ENCODE measurements around the gene TTYH3.

TTYH3 gene

DNA sequence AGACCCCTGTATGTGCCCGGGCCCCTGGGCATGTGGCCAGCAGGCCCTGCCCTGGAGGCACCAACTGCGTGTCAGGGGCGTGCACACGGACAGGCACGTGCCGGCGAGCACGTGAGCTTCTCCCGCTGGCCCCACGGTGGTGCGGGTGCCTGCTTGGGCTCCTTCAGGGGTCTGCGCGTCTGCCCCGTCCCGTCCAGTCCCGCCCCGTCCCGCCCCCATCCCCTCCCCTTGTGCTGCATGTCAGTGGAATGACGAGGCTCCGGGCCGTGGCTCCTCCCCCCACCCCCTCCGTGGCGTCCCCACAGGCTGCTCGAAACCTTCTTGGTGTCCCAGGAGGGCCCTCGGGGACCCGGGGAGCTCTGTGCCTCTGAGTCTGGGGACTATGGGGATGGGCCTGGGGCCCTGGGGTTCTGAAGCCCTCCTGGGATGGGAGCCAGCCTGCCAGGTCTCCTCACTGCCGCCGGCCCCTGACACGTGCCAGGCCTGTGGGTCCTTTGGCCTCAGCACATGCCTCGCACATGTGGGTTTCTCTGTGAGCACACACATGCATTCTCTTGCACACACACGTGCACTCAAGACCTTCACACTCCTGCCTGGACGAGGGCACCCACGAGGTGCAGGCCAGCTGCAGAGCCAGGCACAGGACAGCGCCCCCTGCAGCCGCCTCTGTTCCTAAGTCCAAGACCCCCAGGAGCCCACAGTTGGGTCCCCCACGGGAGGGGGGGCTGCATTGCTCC is 28.7 kb downstream of the TTYH3 start:
- H3K4me1 ChIP-seq (ENCODE audit: control insufficient read depth, low read depth, low read length) = no peaks in the 10 kb centered on the region
- no peak overlapping the region for H3K9ac ChIP-seq (ENCODE audit: low read length)
- no peaks in the 10 kb centered on the region for H3K27me3 ChIP-seq (ENCODE audit: control insufficient read depth, insufficient read depth, low read length)
- no peak overlapping the region for H3K27ac ChIP-seq (ENCODE audit: low read length)
- no peak overlapping the region for H3K4me3 ChIP-seq (ENCODE audit: low read length)
- no peaks in the 10 kb centered on the region for H3K9me3 ChIP-seq (ENCODE audit: control insufficient read depth, low read depth, low read length)
- H3K36me3 ChIP-seq (ENCODE audit: control insufficient read depth, low read depth, low read length) = peaks cover 18% of the 10 kb centered on the region

DNA sequence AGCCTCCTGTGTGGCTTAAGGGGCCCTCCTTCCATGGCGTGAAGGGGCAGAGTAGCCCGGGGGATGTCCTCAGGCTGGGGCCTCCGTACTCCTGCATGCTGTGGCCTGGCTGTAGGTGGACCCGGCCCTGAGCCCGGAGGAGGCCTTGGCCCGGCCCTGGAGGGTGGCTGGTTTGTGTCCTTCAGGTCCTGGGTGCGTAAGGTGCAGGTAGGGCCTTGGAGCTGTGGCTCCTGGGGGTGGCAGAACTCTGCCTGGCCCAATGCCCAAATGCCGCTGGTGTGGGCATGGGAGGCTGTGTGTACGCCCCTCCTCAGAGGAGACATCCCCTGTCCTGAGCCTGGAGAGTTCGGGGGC is 29.3 kb downstream of the TTYH3 start:
- Histone ChIP-seq H3K4me1 (ENCODE audit: control insufficient read depth, low read depth, low read length) (no peaks in the 10 kb centered on the region), H3K9me3 (ENCODE audit: control insufficient read depth, low read depth, low read length) (no peaks in the 10 kb centered on the region), H3K9ac (ENCODE audit: low read length) (no peak overlapping the region), H3K4me3 (ENCODE audit: low read length) (no peak overlapping the region), H3K27me3 (ENCODE audit: control insufficient read depth, insufficient read depth, low read length) (no peaks in the 10 kb centered on the region), H3K36me3 (ENCODE audit: control insufficient read depth, low read depth, low read length) (peaks cover 18% of the 10 kb centered on the region), H3K27ac (ENCODE audit: low read length) (no peak overlapping the region)

DNA sequence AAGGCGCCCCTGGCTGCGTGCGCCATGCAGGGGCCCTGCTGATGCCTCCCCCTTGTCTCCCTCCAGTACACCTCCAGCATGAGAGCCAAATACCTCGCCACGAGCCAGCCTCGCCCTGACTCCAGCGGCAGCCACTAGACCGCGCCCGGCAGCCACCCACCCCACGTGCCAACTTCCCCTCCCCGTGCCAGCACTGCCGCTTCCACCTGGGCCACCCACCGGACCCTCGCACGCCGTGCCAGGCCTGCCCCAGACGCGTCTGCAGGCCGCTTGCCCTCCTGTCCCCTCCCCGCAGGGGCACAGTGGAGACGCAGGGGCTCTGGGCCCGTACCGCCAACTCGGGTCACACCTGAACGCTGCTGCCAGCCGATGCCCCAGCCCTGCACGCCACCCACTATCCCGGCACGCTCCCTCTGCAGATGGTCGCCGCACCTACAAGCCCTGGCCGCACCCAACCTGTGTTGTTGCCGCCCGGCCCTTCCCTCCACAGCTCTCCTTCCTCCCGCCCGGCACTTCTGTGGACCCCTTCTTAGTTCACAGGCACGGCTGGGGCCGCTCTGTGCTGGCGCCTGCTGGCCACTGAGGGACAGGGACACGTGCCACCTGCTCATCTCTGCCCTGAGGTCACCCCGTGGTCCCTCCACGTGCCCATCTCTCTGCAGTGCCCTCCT is 30.0 kb downstream of the TTYH3 start:
- Histone ChIP-seq H3K9me3 (ENCODE audit: control insufficient read depth, low read depth, low read length) (no peaks in the 10 kb centered on the region), H3K36me3 (ENCODE audit: control insufficient read depth, low read depth, low read length) (peaks cover 18% of the 10 kb centered on the region), H3K27me3 (ENCODE audit: control insufficient read depth, insufficient read depth, low read length) (no peaks in the 10 kb centered on the region), H3K9ac (ENCODE audit: low read length) (no peak overlapping the region), H3K4me1 (ENCODE audit: control insufficient read depth, low read depth, low read length) (no peaks in the 10 kb centered on the region), H3K27ac (ENCODE audit: low read length) (no peak overlapping the region), H3K4me3 (ENCODE audit: low read length) (no peak overlapping the region)

DNA sequence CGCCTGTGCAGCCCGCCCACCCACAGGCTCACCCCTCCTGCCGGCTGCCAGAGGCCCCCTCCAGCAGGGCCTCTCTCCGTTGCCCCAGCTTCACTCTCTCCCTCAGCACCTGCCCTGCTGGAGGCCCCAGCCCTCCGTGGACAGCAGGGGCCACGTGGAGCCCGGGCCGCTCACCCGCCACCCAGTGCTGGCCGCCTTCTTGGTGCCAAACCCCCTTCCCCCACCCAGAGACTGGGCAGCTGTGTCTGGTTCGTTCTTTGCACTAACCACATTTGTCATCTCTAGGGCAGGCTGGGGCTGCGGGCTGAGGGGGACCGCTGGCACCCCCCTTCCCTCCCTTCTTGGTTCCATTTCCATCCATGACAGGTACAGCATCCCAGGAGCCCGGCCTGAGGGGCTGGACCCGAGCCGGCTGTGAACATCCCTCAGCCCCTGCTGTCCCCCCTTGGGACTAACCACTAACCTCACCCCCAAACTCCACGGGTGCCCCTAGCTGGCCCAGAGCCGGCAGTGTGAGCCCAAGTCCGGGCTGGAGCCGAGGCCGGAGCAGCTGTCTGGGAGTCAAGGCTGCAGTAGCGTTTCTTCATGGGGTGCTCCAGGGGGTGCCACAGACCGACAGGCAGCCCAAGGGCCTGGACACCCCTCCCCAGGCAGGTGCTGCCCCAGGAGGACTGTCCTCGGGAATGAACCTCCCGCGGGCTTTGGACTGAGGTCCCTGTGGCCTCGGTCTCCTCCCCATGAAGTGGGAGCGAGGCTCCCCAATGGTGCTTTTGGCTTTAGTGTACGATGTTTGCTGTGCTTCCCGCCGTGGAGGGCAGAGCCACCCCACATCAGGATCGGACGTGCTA is 30.7 kb downstream of the TTYH3 start:
- no peak overlapping the region for H3K27ac ChIP-seq (ENCODE audit: low read length)
- H3K4me3 ChIP-seq (ENCODE audit: low read length) = no peak overlapping the region
- H3K9ac ChIP-seq (ENCODE audit: low read length) = no peak overlapping the region
- peaks cover 13% of the 10 kb centered on the region for H3K36me3 ChIP-seq (ENCODE audit: control insufficient read depth, low read depth, low read length)
- H3K27me3 ChIP-seq (ENCODE audit: control insufficient read depth, insufficient read depth, low read length) = no peaks in the 10 kb centered on the region
- no peaks in the 10 kb centered on the region for H3K9me3 ChIP-seq (ENCODE audit: control insufficient read depth, low read depth, low read length)
- no peaks in the 10 kb centered on the region for H3K4me1 ChIP-seq (ENCODE audit: control insufficient read depth, low read depth, low read length)

DNA sequence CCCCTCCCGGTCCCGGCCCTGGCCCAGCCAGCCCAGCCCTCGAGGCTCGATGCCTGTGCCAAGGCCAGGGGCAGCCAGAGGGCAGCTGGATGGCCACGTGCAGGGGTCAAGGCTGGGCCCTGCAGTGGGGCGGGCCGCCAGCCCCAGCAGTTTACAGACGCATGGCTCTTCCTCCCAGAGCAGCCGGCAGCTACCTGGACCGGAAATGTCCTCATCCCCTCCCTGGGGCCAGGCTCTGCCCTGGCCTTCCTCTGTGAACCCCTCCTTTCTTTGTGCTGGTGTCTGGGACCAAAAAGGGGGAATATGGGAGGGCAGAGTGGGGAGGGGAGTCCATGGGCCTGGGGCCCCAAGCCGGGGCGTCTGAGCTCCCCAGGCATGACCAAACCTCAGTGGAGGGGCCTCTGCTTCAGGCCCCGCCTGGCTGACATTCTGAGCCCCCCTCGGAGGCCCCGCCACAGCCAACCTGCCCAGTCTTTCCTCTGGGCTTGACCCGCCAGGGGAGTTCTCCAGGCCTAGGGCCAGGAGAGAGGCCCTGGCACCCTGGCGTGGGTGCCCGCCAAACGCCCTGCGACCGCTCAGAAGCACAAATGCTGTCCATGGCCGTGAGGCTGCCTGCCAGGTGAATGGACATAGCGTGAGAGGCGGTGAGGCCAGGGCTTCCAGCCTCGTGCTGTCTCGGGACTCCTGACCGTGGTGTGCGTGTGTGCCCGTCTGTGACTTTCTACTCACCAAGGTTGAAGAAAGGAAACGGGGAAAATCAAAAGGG is 31.5 kb downstream of the TTYH3 start:
- no peaks in the 10 kb centered on the region for H3K27me3 ChIP-seq (ENCODE audit: control insufficient read depth, insufficient read depth, low read length)
- no peaks in the 10 kb centered on the region for H3K9me3 ChIP-seq (ENCODE audit: control insufficient read depth, low read depth, low read length)
- H3K36me3 ChIP-seq (ENCODE audit: control insufficient read depth, low read depth, low read length) = peaks cover 6% of the 10 kb centered on the region
- no peaks in the 10 kb centered on the region for H3K4me1 ChIP-seq (ENCODE audit: control insufficient read depth, low read depth, low read length)
- no peak overlapping the region for H3K9ac ChIP-seq (ENCODE audit: low read length)
- H3K4me3 ChIP-seq (ENCODE audit: low read length) = no peak overlapping the region
- H3K27ac ChIP-seq (ENCODE audit: low read length) = no peak overlapping the region

DNA sequence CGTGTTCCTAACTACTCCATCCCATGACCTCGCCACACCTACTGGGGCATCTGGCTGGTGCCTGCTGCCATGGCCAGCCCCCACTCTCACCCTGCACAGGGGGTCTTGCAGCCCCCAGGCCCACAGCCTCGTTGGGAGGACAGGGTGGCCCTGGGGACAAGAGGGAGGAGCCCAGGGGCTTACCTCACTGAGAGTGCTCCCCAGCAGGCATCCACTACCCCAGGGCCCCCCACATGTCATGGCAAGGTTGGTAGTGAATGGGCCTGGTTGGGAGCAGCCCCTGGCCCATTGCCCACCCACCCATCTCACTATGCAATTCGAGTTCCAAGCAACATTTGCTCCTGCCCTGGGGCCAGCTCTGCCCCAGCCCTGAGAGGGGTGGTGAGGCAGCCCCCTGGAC is 32.2 kb downstream of the TTYH3 start:
- Histone ChIP-seq H3K27ac (ENCODE audit: low read length) (no peak overlapping the region), H3K4me1 (ENCODE audit: control insufficient read depth, low read depth, low read length) (no peaks in the 10 kb centered on the region), H3K4me3 (ENCODE audit: low read length) (no peak overlapping the region), H3K9me3 (ENCODE audit: control insufficient read depth, low read depth, low read length) (no peaks in the 10 kb centered on the region), H3K36me3 (ENCODE audit: control insufficient read depth, low read depth, low read length) (no peaks in the 10 kb centered on the region), H3K27me3 (ENCODE audit: control insufficient read depth, insufficient read depth, low read length) (no peaks in the 10 kb centered on the region), H3K9ac (ENCODE audit: low read length) (no peak overlapping the region)

DNA sequence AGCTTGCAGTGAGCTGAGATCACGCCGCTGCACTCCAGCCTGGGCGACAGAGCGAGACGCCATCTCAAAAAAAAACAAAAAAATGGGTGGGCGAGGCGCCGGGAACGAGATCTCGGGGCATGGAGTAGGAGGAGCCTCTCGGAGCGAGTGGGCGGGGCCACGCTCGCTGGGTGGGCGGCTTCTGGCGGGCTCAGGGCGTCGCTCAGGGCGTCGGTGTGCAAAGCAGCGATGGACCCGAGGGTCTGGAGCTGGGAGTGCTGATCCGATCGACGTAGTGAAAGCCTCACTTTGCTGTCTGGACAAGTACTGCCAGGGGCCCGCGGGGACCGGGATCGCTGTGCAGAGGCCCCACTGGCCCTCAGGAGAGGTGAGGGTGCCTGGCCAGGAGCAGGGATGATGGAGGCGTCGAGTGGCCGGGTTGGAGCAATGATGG is 33.6 kb downstream of the TTYH3 start:
- Histone ChIP-seq H3K4me3 (ENCODE audit: low read length) (no peak overlapping the region), H3K27me3 (ENCODE audit: control insufficient read depth, insufficient read depth, low read length) (no peaks in the 10 kb centered on the region), H3K36me3 (ENCODE audit: control insufficient read depth, low read depth, low read length) (no peaks in the 10 kb centered on the region), H3K27ac (ENCODE audit: low read length) (no peak overlapping the region), H3K9me3 (ENCODE audit: control insufficient read depth, low read depth, low read length) (no peaks in the 10 kb centered on the region), H3K9ac (ENCODE audit: low read length) (no peak overlapping the region), H3K4me1 (ENCODE audit: control insufficient read depth, low read depth, low read length) (no peaks in the 10 kb centered on the region)

DNA sequence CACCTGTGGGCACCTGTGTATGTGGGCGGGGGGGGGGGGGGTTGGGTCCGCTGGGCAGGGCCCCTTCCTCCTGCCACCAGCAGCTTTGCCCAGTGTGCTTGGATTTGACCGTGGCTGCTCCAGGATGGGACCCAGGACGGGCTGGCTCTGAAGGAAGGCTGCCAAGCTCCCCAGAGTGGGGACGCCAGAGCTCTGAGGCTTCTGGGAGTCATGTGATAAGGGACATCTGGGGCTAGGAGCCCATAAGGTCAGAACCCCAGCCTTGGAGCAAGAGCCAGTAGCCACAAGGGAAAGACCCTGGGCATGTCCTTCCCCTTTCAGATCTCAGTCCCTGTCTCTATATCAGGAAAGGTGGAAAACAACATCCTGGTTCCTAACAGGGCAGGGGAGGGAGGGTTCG is 34.4 kb downstream of the TTYH3 start:
- H3K36me3 ChIP-seq (ENCODE audit: control insufficient read depth, low read depth, low read length) = no peaks in the 10 kb centered on the region
- H3K4me1 ChIP-seq (ENCODE audit: control insufficient read depth, low read depth, low read length) = no peaks in the 10 kb centered on the region
- H3K27me3 ChIP-seq (ENCODE audit: control insufficient read depth, insufficient read depth, low read length) = no peaks in the 10 kb centered on the region
- H3K27ac ChIP-seq (ENCODE audit: low read length) = no peak overlapping the region
- no peak overlapping the region for H3K9ac ChIP-seq (ENCODE audit: low read length)
- H3K9me3 ChIP-seq (ENCODE audit: control insufficient read depth, low read depth, low read length) = no peaks in the 10 kb centered on the region
- H3K4me3 ChIP-seq (ENCODE audit: low read length) = no peak overlapping the region

DNA sequence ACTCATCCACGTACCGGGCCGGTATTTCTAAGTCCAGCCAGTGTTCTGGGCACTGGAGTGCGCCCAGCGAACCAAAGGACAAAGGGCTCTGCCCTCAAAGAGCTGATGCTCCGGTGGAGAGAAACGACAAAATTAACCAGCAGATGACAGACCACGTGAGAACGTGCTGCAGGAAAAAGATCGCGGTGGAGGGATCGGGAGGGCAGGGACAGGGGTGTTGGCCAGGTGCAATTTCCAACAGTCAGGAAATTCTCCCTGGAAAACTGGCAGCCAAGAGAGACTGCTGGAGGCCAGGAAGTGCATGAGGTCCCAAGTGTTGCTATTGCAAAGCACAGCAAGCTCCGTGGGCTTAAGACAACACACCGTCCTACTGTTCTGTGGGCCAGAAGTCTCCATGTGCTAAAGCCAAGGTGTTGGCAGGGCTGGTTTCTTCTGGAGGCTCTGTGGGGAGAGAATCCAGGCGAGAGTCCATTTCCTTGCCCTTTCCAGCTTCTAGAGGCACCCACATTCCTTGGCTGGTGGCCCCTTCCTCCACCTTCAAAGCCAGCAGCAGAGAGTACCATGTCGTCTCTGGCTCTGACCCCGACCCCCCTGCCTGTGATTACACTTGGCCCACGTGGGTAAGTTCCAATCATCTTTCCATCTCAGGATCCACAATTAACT is 34.9 kb downstream of the TTYH3 start:
- no peaks in the 10 kb centered on the region for H3K4me1 ChIP-seq (ENCODE audit: control insufficient read depth, low read depth, low read length)
- no peak overlapping the region for H3K27ac ChIP-seq (ENCODE audit: low read length)
- no peak overlapping the region for H3K9ac ChIP-seq (ENCODE audit: low read length)
- H3K27me3 ChIP-seq (ENCODE audit: control insufficient read depth, insufficient read depth, low read length) = no peaks in the 10 kb centered on the region
- H3K4me3 ChIP-seq (ENCODE audit: low read length) = no peak overlapping the region
- no peaks in the 10 kb centered on the region for H3K36me3 ChIP-seq (ENCODE audit: control insufficient read depth, low read depth, low read length)
- H3K9me3 ChIP-seq (ENCODE audit: control insufficient read depth, low read depth, low read length) = no peaks in the 10 kb centered on the region

DNA sequence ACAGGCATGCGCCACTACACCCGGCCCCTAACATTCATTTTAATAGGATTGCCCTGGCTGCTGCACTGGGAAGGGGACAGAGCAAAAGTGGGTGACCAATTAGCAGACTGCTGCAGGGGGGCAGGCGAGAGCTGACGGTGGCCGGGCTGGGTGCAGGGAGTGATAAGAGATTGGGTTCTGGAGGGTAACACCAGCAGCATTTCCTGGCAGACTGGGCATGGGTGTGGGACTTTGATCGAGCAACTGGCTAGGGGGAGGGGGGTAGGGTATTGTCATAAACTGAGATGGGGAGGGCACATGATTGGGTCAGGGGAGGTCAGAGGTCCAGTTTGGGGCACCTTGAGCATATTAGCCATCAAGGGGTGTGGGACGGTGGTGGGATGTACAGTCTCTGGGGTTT is 36.1 kb downstream of the TTYH3 start:
- Histone ChIP-seq H3K4me3 (ENCODE audit: low read length) (no peak overlapping the region), H3K36me3 (ENCODE audit: control insufficient read depth, low read depth, low read length) (no peaks in the 10 kb centered on the region), H3K27ac (ENCODE audit: low read length) (no peak overlapping the region), H3K9ac (ENCODE audit: low read length) (no peak overlapping the region), H3K4me1 (ENCODE audit: control insufficient read depth, low read depth, low read length) (no peaks in the 10 kb centered on the region), H3K27me3 (ENCODE audit: control insufficient read depth, insufficient read depth, low read length) (no peaks in the 10 kb centered on the region), H3K9me3 (ENCODE audit: control insufficient read depth, low read depth, low read length) (no peaks in the 10 kb centered on the region)

DNA sequence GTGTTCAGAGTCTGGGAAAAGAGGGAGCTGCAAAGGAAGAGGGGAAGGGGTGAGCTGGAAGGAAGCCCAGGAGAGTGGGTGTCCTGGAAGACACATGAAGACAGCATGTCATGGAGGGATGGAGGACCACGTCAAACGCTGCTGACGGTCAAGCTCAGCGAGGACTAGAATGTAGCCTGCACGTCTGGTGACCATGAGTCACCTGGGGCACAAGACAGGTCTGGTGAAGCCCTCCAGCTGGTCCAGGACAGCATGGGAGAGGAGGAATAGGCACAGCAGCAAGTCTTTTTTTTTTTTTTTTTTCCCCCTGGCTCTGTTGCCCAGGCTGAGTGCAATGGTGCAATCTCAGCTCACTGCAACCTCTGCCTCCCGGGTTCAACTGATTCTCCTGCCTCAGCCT is 36.6 kb downstream of the TTYH3 start:
- Histone ChIP-seq H3K27ac (ENCODE audit: low read length) (no peak overlapping the region), H3K36me3 (ENCODE audit: control insufficient read depth, low read depth, low read length) (no peaks in the 10 kb centered on the region), H3K4me3 (ENCODE audit: low read length) (no peak overlapping the region), H3K9me3 (ENCODE audit: control insufficient read depth, low read depth, low read length) (no peaks in the 10 kb centered on the region), H3K27me3 (ENCODE audit: control insufficient read depth, insufficient read depth, low read length) (no peaks in the 10 kb centered on the region), H3K9ac (ENCODE audit: low read length) (no peak overlapping the region), H3K4me1 (ENCODE audit: control insufficient read depth, low read depth, low read length) (no peaks in the 10 kb centered on the region)
